A172 (cell line): ENCODE data around the gene MOV10. TPM values are rescaled to one million over a fixed set of nuclear protein-coding genes. Genes with fewer than 3 reads are reported as not detected.

Source experiments
- DNase-seq: peaks from one replicate; pipeline ENCODE4 v3.0.0-alpha.2; 2015; ENCODE audit warnings: low spot score
- total RNA-seq: library from RNA; depleted of rRNA; stranded (reverse); fragments of >200 nt; shearing (Covaris generic); gene quantifications from 2 replicates; pipeline ENCODE4 v1.2.3, GENCODE V29; 2014; rRNA removed

MOV10 gene
- total RNA-seq, 1 experiment from 2014 or later: 47.3 TPM

- DNase-seq: peak; percentile 94
These were observed 61.3 kb downstream of the MOV10 start for GRCh38 chr1:112735752-112736151.

DNA sequence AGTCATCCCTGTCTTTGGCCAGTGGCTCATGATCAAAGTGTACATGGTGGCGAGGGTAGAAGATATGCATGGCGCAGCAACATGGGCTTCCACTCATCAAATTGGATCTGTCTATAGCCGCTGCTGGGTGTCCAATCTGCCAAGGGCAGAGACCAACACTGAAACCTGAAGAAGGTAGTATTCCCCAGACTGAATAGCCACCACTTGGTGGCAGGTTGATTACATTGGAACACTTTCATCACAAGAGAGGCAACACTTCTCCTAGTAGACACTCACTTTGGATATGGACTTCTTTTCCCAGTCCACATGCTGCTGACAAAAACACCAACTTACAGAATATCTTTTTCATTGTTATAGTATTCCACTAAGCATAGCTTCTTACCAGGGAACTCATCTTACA is 63.1 kb downstream of the MOV10 start:
- no peak for DNase-seq

- DNase-seq: no peak
These were observed 68.9 kb downstream of the MOV10 start for GRCh38 chr1:112743174-112744008.

GRCh38 chr1:112744009-112744578 is 69.6 kb downstream of the MOV10 start:
- no peak for DNase-seq

DNA sequence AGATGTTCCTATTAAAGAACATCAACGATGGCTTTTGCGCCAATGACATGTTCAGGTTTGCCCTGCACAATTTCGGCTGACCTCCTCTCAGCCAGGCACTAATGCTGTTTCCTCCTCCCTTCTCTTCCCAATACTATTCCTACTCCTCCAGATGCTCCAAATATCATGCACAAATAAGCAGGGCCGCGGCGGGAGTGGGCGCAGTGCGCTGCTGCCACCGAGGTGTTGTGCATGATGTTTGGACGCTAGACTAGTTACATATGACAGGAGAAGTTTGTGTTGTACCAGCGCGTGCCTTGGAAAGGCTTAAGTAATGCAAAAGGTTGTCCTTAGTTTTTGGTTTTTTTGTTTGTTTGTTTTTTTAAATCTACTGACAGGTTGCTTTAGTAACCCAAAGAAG is 73.9 kb downstream of the MOV10 start:
- DNase-seq: no peak

Other genes starting within 250 kb of the MOV10 start
- gene WNT2B, start 165.7 kb upstream of the MOV10 start, total RNA-seq: 0.05 TPM in 1 of 2 replicates, not detected in the other
- gene ST7L, start 55.5 kb upstream of the MOV10 start, total RNA-seq: 14.8 and 25.4 TPM in 2 replicates
- gene CAPZA1, start 54.8 kb upstream of the MOV10 start, total RNA-seq: 249 and 268 TPM in 2 replicates
- gene RHOC, start 32.5 kb downstream of the MOV10 start, total RNA-seq: 454 and 553 TPM in 2 replicates
- 0.36 and 0.53 TPM in 2 replicates for gene PPM1J, start 40.7 kb downstream of the MOV10 start, total RNA-seq